Ramos (cell line): ENCODE data around the gene PATL2.

Experiments used
- in situ Hi-C: fragments of 300-500 bp; cut with MboI; formaldehyde crosslinking; loops from one replicate; pipeline ENCODE4 v1.14.3; 2022; ENCODE audit warnings: low sequenced_read_pairs; ENCODE audit not compliant: unreplicated experiment

PATL2 gene

DNA sequence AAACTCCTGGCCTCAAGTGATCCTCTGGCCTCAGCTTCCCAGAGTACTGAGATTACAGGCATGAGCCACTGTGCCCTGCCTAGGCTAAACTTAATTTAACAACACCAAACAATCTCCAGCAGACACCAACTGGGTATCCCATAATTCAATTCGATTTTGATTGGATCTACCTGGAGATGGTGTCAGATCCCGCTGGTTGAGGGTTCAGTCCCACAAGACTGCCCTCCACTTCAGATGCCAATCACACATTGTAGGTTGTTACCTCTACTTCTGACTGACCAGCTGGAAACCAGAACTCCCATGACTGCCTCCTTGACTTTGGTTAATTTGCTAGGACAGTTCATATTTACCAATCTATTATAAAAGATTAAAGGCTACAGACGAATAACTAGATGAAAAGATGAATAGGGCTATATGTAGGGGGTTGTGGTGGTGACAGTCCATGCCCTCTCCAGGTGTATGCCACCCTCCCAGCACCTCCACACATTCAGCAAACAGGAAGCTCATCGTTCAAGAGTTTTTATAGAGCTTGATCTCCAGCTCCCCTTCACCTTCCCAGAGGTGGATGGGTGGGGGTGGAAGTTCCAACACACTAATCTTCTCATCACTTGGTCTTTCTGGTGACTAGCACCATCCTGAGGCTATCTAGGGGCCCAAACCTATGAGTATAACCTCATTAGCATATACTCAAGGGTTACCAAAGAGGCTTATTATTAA lies 9.5 kb upstream of the PATL2 start:
- in situ Hi-C loops = loop anchor here (25.0 kb wide), 2 partner anchors 842 to 933 kb away; partner anchors contain the start of genes ELL3 and SERF2

DNA sequence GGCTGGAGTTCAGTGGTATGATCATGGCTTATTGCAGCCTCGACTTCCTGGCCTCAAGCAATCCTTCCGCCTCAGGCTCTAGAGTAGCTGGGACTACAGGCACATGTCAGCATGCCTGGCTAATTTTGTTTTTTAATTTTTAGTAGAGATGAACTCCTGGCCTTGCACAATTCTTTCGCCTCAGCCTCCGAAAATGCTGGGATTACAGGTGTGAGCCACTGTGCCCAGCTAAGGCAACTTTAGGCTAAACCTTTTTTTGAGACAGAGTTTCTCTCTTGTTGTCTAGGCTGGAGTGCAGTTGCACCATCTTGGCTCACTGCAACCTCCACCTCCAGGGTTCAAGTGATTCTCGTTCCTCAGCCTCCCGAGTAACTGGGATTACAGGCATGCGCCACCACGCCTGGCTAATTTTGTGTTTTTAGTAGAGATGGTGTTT lies 8.9 kb upstream of the PATL2 start:
- in situ Hi-C loops = loop anchor here (25.0 kb wide), 2 partner anchors 842 to 933 kb away; partner anchors contain the start of genes ELL3 and SERF2

DNA sequence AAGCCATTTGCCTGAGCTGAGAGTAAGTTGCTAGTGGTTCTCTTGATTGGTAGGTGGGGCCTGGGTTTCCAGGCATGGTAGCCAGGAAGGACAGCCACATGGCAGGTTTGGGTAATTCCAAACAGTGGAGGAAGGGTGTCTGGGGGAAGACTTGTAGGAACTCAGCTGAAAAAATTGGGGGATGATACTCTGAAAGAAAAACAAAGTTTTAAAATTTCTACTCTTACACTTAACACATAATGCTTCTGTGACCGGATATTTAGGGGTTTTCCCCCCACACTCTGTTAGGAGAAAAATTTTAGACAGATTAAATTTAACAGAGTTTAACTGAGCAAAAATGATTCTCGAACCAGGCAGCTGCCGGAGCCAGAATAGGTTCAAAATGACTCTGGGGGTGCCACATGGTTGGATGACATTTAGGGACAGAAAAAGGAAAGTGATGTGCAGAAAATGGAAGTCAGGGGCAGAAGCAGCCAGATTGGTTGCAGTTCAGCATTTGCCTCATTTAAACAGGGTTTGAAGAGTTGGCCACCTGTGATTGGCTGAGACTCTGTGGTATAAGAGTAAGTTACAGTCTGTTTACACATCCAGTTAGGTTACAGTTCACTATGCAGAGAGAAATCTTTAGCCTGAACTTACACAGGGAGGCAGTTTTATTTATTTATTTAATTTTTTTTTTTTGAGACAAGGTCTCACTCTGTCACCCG lies 8.3 kb upstream of the PATL2 start:
- in situ Hi-C loops = loop anchor here (25.0 kb wide), 2 partner anchors 843 to 932 kb away; partner anchors contain the start of genes ELL3 and SERF2

DNA sequence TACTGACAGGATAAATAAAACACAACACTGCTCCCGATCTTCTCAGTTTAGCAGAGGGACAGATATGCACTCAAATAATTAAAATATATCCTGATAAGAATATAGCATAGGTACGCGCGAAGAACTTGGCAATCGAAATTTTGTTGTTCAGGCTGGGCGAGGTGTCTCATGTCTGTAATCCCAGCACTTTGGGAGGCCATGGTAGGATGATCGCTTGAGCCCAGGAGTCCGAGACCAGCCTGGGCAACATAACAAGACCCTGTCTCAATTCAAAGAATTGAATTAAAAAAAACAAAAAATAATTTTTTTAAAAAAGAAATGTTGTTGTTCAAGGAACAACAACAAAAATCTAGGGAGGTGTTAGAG lies 7.8 kb upstream of the PATL2 start:
- in situ Hi-C loops = loop anchor here (25.0 kb wide), 2 partner anchors 843 to 932 kb away; partner anchors contain the start of genes ELL3 and SERF2

DNA sequence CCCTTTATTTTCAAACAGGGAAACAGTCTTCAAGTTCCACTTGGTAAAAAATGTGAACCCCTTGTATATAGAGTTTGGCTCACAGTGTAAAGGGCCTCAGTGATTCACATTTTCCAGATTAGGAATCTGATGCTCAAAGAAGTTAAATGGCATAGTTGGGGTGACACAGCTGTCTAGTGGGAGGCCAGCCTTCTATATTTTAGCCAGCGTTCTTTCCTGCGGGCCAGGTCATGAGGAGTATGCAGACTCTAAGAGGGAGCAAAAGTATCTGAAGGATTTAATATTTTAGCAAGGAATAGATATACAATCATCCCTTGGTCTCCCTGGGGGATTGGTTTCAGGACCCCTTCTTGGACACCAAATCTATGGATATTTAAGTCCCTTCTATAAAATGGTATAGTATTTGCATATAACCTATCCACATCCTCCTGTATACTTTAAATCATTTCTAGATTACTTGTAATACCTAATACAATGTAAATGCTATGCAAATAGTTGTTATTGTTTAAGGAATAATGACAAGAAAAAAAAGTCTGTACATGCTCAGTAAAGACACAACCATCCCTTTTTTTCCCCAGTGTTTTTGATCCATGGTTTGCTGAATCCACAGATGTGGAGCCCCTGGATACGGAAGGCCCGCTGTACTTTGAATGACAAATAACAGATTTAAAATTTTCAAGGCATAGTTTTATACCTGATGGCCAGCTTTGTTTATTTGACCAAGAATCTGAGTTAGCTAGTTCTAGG lies 7.2 kb upstream of the PATL2 start:
- in situ Hi-C loops = loop anchor here (25.0 kb wide), 2 partner anchors 844 to 931 kb away; partner anchors contain the start of genes ELL3 and SERF2

DNA sequence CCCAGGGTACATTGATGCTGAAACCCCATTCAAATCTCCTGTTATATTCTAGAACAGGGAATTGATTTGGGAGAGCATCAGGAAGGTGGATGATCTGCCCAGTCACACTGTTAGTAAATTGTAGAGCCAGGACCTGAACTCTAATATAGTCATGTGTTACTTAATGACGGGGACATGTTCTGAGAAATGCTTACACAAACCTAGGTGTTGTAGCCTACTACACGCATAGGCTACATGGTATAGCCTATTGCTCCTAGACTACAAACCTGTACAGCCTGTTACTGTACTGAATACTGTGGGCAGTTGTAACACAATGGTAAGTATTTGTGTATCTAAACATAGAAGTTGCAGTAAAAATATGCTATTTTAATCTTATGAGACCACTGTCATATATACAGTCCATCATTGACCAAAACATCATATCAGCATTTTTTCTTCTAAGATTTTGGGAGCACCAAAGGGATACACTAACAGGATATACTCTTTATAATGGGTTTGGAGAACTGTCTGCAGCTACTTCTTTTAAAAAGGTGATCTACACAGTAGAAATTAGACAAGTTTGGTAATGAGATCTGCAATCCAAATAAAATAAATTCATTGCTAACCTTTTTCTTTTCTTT lies 6.0 kb upstream of the PATL2 start:
- in situ Hi-C loops = loop anchor here (25.0 kb wide), 2 partner anchors 845 to 930 kb away; partner anchors contain the start of genes ELL3 and SERF2

DNA sequence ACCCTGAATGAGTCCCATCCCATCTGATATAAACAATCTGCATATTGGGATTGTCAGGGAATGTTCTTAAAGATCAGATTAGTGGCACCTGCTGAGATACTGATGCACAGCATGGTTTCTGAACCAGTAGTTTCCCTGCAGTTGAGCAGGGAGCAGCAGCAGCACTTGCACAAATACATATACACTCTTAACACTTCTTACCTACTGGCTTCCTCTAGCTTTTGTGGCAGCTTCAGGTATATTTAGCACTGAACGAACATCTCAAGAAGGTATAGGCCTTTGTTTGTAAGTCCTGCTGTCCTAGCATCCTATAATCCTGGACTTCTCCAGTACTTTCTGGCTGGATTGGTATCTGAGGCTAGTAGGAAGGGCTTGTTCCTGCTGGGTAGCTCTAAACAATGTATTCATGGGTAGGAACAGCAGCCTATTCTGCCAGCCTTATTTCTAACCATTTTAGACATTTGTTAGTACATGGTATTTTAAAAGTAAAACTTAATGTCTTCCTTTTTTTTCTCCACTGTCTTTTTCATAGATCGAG lies 4.7 kb upstream of the PATL2 start:
- in situ Hi-C loops = loop anchor here (25.0 kb wide), 2 partner anchors 846 to 929 kb away; partner anchors contain the start of genes ELL3 and SERF2

DNA sequence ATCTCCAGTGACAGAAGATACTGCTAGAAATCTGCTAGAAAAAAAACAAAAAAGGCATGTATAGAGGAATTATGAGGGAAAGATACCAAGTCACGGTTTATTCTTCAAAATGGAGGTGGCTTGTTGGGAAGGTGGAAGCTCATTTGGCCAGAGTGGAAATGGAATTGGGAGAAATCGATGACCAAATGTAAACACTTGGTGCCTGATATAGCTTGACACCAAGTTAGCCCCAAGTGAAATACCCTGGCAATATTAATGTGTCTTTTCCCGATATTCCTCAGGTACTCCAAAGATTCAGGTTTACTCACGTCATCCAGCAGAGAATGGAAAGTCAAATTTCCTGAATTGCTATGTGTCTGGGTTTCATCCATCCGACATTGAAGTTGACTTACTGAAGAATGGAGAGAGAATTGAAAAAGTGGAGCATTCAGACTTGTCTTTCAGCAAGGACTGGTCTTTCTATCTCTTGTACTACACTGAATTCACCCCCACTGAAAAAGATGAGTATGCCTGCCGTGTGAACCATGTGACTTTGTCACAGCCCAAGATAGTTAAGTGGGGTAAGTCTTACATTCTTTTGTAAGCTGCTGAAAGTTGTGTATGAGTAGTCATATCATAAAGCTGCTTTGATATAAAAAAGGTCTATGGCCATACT lies 4.1 kb upstream of the PATL2 start:
- in situ Hi-C loops = loop anchor here (25.0 kb wide), 2 partner anchors 847 to 928 kb away; partner anchors contain the start of genes ELL3 and SERF2

DNA sequence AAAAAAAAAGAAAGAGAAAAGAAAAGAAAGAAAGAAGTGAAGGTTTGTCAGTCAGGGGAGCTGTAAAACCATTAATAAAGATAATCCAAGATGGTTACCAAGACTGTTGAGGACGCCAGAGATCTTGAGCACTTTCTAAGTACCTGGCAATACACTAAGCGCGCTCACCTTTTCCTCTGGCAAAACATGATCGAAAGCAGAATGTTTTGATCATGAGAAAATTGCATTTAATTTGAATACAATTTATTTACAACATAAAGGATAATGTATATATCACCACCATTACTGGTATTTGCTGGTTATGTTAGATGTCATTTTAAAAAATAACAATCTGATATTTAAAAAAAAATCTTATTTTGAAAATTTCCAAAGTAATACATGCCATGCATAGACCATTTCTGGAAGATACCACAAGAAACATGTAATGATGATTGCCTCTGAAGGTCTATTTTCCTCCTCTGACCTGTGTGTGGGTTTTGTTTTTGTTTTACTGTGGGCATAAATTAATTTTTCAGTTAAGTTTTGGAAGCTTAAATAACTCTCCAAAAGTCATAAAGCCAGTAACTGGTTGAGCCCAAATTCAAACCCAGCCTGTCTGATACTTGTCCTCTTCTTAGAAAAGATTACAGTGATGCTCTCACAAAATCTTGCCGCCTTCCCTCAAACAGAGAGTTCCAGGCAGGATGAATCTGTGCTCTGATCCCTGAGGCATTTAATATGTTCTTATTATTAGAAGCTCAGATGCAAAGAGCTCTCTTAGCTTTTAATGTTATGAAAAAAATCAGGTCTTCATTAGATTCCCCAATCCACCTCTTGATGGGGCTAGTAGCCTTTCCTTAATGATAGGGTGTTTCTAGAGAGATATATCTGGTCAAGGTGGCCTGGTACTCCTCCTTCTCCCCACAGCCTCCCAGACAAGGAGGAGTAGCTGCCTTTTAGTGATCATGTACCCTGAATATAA lies 2.2 kb upstream of the PATL2 start:
- in situ Hi-C loops = loop anchor here (25.0 kb wide), 2 partner anchors 849 to 926 kb away; partner anchors contain the start of genes ELL3 and SERF2

DNA sequence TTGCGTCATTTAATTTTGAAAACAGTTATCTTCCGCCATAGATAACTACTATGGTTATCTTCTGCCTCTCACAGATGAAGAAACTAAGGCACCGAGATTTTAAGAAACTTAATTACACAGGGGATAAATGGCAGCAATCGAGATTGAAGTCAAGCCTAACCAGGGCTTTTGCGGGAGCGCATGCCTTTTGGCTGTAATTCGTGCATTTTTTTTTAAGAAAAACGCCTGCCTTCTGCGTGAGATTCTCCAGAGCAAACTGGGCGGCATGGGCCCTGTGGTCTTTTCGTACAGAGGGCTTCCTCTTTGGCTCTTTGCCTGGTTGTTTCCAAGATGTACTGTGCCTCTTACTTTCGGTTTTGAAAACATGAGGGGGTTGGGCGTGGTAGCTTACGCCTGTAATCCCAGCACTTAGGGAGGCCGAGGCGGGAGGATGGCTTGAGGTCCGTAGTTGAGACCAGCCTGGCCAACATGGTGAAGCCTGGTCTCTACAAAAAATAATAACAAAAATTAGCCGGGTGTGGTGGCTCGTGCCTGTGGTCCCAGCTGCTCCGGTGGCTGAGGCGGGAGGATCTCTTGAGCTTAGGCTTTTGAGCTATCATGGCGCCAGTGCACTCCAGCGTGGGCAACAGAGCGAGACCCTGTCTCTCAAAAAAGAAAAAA lies 1.4 kb upstream of the PATL2 start:
- in situ Hi-C loops = loop anchor here (25.0 kb wide), 2 partner anchors 850 to 925 kb away; partner anchors contain the start of genes ELL3 and SERF2

DNA sequence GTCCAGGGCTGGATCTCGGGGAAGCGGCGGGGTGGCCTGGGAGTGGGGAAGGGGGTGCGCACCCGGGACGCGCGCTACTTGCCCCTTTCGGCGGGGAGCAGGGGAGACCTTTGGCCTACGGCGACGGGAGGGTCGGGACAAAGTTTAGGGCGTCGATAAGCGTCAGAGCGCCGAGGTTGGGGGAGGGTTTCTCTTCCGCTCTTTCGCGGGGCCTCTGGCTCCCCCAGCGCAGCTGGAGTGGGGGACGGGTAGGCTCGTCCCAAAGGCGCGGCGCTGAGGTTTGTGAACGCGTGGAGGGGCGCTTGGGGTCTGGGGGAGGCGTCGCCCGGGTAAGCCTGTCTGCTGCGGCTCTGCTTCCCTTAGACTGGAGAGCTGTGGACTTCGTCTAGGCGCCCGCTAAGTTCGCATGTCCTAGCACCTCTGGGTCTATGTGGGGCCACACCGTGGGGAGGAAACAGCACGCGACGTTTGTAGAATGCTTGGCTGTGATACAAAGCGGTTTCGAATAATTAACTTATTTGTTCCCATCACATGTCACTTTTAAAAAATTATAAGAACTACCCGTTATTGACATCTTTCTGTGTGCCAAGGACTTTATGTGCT lies 721 bp upstream of the PATL2 start:
- in situ Hi-C loops = loop anchor here (25.0 kb wide), 2 partner anchors 850 to 925 kb away; partner anchors contain the start of genes ELL3 and SERF2

DNA sequence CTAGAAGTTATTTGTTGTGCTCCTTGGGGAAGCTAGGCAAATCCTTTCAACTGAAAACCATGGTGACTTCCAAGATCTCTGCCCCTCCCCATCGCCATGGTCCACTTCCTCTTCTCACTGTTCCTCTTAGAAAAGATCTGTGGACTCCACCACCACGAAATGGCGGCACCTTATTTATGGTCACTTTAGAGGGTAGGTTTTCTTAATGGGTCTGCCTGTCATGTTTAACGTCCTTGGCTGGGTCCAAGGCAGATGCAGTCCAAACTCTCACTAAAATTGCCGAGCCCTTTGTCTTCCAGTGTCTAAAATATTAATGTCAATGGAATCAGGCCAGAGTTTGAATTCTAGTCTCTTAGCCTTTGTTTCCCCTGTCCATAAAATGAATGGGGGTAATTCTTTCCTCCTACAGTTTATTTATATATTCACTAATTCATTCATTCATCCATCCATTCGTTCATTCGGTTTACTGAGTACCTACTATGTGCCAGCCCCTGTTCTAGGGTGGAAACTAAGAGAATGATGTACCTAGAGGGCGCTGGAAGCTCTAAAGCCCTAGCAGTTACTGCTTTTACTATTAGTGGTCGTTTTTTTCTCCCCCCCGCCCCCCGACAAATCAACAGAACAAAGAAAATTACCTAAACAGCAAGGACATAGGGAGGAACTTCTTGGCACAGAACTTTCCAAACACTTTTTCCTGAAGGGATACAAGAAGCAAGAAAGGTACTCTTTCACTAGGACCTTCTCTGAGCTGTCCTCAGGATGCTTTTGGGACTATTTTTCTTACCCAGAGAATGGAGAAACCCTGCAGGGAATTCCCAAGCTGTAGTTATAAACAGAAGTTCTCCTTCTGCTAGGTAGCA lies 657 bp downstream of the PATL2 start:
- in situ Hi-C loops = loop anchor here (25.0 kb wide), 2 partner anchors 852 to 923 kb away; partner anchors contain the start of genes ELL3 and SERF2

DNA sequence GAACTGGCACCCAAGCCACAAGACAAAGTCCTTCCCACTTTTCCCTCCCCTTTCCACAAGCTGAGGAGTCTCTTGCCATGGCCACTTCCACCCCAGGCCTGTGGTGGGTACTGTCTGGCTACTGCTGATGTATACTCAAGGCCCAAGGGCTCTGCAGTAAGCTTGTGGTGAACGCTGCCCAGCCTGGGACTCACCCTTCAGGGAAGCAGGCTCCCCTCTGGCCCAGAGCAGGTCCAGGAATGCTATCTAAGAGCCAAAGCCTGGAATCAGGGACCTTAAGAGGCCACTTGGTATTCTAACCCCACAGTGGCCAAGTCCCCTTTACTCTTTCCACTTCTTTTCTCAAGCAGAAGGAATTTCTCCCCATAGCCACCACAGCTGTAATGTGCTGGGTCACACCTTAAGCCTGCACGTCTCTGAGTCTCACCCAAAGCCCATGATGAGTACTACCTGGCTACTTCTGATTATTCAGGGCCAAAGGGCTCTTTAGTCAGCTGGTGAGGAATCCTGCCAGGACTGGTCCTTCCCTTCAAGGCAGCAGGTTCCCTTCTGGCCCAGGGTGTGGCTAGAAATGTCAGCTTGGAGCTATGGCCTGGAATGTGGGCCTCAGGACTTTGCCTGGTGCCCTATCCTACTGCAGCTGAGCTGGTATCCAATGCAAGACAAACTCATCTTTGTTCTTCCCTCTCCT lies 4.0 kb downstream of the PATL2 start:
- in situ Hi-C loops = loop anchor here (5.0 to 25.0 kb wide), 3 partner anchors 40 to 920 kb away; partner anchors contain the start of genes ELL3 and SERF2

DNA sequence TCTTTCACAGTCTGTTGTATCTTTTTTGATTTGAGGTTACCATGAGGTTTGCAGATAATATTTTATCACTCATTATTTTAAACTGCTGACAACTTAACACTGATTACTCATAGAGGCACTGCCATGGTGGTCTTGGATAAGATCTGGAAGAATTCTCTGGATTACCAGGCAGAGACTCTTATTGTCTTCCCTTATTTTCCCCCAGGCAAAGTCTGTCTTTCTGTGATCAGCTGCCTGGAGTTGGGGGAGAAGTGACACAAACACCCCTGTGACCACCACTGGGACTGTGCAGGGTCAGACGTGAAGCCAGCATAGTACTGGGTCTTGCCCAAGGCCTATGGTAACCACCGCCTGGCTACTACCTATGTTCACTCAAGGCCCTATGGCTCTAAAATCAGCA lies 4.7 kb downstream of the PATL2 start:
- in situ Hi-C loops = loop anchor here (5.0 to 25.0 kb wide), 3 partner anchors 39 to 919 kb away; partner anchors contain the start of genes ELL3 and SERF2

DNA sequence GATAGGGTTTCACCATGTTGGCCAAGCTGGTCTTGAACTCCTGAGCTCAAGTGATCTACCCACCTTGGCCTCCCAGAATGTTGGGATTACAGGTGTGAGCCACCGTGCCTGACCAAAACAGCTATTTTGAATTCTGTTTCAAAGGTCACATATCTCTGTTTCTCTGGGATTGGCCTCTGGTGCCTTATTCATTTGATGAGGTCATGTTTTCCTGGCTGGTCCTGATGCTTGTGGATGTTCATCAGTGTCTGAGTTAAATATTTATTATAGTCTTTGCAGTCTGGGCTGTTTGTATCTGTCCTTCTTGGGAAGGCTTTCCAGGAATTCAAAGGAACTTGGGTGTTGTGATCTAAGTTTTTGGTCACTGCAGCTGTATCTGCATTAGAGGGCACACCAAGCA lies 5.1 kb downstream of the PATL2 start:
- in situ Hi-C loops = loop anchor here (5.0 to 25.0 kb wide), 3 partner anchors 39 to 919 kb away; partner anchors contain the start of genes ELL3 and SERF2
